NCI-H446 treated with DMSO at 0.1 percent for 48 hours (cell line): ENCODE measurements around the gene PNMA5.
"Not testable (repeated sequence)": the region's sequence is repeated elsewhere in the genome, so short reads cannot be mapped to it uniquely, and the experiment has no call there.

Experiments used
- DNase-seq: peaks from one replicate; lab custom pipeline; 2025; lab: John Stamatoyannopoulos, UW

PNMA5 gene

GRCh38 chrX:152993933-152994332 is at the start of gene PNMA5:
TSS of gene PNMA5 (minus strand) at chrX:152994116. CDS start at chrX:152991598, 2,518 bp downstream.
- no peak for DNase-seq

- no peak for DNase-seq
Observed at GRCh38 chrX:153032397-153033118, 38.6 kb upstream of the PNMA5 start.

- no peak for DNase-seq
Observed at GRCh38 chrX:153030801-153031200, 36.9 kb upstream of the PNMA5 start.

DNA sequence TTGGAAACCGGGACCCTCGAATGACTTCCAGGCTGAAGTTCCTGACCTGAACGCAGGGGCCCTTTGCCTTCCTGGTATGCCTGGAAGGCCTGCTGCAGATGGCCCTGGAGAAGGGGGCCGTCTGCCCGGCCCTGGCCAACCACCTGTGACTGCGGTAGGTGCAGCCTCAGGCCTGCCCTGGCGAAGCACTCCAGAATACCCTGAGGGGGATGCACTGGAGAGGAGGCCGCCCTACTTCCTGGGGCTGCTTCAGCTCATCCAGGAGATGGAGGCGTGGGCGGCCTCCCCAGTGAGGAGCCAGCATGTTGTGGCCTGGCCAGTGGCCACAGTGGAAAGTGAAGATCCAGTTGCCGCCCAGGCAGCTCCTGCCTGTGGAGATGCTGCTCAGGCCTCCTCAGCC is 36.0 kb upstream of the PNMA5 start:
- no peak for DNase-seq

- DNase-seq, result no peak
Observed at GRCh38 chrX:153029162-153029561, 35.2 kb upstream of the PNMA5 start.

DNA sequence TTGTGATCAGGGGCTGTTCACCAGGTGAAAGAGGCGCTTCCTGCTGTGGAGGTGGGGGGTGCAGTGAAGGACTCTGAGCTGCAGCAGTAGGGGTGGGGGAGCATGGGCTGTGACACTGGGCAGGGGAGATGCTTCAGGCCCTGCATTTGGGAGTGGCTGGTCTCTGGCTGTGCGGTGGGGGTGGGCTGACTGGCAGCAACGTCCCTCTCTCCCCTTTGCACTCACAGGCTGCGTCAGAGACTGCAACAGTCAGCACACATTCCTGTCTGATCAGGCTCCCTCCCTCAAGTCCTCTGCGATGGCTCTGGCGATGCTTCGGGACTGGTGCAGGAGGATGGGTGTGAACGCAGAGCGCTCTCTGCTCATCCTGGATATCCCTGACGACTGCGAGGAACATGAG is 34.6 kb upstream of the PNMA5 start:
- DNase-seq, result not testable (repeated sequence)

- not testable (repeated sequence) for DNase-seq
Observed at GRCh38 chrX:153026501-153026900, 32.6 kb upstream of the PNMA5 start.

GRCh38 chrX:153019166-153019565 is 25.2 kb upstream of the PNMA5 start:
- no peak for DNase-seq

DNA sequence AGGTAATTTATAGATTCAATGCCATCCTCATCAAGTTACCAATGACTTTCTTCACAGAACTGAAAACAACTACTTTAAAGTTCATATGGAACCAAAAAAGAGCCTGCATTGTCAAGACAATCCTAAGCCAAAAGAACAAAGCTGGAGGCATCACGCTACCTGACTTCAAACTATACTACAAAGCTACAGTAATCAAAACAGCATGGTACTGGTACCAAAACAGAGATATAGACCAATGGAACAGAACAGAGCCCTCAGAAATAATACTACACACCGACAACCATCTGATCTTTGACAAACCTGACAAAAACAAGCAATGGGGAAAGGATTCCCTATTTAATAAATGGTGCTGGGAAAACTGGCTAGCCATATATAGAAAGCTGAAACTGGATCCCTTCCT is 23.3 kb upstream of the PNMA5 start:
- not testable (repeated sequence) for DNase-seq

DNA sequence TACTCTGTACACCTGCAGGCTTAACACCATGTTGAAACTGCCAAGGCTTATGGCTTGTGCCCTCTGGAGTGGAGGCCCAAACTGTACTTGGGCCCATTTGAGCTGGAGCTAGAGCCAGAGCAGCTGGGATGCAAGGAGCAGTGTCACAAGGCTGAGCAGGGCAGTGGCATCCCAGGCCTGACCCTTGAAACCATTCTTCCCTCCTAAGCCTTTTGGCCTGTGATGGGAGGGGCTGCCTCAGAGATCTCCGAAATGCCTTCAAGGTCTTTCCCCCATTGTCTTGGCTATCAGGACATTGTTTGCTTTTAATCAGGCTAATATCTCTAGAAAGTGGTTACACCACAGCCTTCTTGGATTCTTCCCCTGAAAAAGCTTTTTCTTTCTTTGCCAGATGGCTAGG is 10.9 kb upstream of the PNMA5 start:
- DNase-seq, result no peak

GRCh38 chrX:153003981-153004380 is 10.1 kb upstream of the PNMA5 start:
- no peak for DNase-seq

DNA sequence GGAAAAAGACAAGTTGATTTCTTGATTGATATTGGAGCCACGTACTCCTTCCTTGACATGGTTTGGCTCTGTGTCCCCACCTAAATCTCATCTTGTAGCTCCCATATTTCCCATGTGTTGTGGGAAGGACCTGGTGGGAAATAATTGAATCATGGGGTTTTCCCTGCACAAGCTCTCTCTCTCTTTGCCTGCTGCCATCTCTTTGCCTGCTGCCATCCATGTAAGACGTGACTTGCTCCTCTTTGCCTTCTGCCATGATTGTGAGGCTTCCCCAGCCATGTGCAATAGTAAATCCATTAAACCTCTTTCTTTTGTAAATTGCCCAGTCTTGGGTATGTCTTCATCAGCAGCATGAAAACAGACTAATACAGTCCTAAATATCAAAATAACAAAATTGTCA is 8.3 kb upstream of the PNMA5 start:
- not testable (repeated sequence) for DNase-seq

DNA sequence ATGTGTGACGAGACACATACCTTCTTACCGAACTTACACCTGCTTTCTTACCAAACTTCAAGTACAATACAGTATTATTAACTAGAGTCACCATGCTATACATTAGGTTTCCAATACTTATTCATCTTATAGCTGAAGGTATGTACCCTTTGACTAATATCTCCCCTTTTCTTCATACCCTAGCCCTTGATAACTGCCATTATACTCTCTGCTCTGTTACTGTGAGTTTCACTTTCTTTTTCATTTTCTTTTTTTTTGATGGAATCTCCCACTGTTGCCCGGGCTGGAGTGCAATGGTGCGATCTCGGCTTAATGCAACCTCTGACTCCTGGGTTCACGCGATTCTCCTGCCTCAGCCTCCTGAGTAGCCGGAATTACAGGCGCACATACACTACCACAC is 3.4 kb upstream of the PNMA5 start:
- DNase-seq, result no peak

GRCh38 chrX:152992115-152992514 is 1.8 kb downstream of the PNMA5 start:
- DNase-seq, result no peak

GRCh38 chrX:152991123-152991522 is 2.8 kb downstream of the PNMA5 start:
- DNase-seq, result no peak

DNA sequence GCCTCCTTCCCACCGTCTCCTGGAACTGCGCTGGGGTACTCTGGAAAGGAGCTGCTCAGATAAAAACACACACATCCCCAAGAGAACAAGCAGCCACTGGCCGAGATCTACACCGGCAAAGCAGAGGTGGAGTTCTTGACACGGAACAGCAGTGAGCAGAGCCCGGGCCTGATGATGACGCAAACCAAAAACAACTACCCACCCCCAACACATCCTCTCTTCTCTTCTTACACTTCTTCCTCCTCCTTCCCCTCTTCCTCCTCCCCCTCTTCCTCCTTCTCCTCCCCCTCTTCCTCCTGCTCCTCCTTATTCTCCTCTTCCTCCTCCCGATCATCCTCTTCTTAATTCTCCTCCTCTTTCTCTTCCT is 4.6 kb downstream of the PNMA5 start:
- no peak for DNase-seq

DNA sequence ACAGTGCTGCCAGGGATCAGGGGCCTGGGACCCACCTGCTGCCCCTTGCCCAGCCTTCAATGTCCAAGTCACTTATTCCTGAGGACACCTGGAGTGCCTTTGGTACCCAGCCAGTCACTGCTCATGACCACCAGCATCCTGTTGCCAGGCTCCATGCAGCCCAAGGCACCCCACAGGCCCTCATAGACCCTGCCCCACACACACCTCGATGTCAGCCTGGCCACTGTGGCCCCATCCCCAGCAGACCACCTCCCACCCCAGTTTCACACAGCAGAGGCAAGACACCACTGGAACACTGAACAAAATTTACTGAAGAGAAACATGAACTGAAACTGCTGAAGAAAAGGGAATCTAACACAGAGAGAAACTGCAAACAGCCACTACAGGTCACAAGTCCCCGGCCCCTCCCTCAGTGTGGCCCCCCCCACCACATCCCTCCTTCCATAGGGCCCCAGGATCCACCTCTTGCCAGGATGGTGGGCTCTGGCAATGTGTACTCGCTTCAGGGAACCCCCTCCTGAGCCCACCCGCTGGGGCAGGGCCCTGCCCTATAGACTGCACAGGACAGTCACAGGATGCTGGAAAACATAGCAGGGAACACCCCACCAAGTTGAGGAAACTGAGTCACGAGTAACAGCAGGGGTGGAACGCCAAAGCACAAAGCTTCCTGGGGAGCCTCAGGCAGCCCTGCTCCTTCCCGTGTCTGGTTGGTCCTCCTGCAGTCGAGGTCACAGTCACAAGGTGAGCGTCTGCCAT is 5.2 kb downstream of the PNMA5 start:
- DNase-seq, result no peak

GRCh38 chrX:152987801-152988200 is 6.1 kb downstream of the PNMA5 start:
- DNase-seq, result no peak

DNA sequence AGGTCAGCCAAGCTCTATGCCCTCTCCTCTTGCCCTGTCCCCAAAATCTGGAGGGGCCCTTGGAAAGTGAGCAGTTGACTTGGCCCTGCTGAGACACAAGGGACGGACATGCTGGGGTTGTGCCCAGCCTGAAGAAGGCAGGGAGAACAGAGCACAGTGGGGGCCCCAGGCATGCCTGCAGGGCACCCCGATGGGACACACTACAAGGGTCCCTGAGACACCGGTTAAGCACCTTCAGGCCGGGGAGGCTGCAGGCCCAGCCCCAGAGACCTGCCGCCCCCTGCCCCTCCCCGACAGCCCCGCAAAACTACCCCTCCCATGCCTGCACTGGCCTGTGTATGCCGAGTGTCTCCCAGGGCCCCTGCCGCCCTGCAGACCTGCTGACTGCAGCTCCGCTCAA is 6.8 kb downstream of the PNMA5 start:
- not testable (repeated sequence) for DNase-seq

DNA sequence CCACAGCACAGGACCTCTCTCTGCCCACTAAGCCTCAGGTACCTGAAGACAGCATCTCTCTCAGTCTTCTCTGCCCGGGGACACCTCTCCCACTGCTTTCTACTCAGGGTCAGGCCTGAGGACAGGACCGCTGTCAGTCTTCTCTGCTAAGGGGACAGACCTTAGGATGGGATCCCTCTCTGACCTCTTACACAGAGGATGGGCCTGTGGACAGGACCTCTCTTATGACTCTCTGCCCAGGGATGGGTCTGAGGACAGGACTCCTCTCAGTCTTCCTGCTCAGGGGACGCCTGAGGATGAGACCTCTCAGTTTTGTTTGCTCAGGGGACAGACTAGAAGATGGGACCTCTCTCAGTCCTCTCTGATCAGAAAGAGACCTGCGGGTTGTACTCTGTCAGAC is 8.5 kb downstream of the PNMA5 start:
- not testable (repeated sequence) for DNase-seq

DNA sequence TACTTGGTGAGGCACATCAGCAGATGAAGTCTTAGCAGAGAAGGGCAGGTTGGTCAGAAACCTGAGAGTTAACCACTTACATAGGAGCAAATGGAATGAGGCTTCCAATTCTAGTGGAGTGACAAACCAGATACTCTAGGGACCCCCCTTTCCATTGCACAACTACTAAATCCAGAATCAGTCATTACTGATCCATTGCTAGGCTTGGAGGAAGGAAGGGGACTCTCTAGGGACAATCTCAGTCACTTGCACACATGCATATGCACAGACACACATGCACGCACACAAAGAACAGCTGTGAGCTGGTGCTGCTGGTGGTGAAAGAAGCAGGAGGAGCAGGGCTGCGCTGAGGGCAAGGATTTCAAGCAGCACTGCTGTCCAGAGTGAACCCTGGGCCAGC is 25.7 kb downstream of the PNMA5 start:
- DNase-seq, result no peak

DNA sequence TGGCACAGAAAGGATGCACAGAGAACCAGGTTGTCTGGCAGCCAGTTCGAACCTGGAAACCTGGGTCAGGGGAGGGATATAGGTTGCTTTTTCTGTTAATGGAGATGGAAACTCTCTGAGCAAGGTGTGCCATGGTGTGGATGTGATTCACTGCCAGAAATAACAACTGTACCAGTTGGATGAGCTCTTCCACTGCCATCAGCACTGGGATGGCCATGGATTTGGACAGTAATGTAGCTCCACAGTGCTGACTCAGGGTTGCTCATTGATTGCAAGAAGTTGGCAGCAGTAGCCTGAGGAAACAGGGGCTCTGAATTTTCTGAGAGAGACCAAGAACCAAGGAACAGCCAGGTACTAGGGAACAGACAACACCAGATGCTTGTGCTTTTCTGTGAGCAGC is 33.8 kb downstream of the PNMA5 start:
- no peak for DNase-seq

DNA sequence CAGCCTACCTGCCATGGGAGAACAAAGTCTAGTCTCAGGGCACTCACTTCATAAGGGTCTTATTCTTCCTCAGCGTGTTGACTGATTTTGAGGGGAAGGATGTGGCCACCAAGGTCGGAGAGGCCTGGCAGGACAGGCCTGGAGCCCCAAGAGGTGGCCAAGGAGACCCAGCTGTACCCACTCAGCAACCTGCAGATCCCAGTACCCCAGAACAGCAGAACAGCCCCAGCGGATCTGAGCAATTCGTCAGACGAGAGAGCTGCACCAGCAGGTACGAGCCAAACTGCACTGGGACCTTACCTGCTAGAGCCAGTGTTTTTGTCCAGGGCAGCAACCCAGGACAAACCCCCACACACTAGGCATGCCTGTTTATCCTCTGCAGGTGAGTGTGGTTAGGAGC is 34.3 kb downstream of the PNMA5 start:
- no peak for DNase-seq
